Parathyroid adenoma (tissue), 2 donors: ENCODE measurements around the gene FBXO8.

Experiments
- H2AFZ ChIP-seq: fragments of 300-600 bp; sonication (generic); one replicate; pipeline ENCODE4 v1.7.0; 2017; ENCODE audit warnings: antibody characterized with exemption, mild to moderate bottlenecking
- H3K27ac ChIP-seq: fragments of 300-600 bp; sonication (generic); one replicate; pipeline ENCODE4 v1.7.0; 2017
- H3K27me3 ChIP-seq: fragments of 300-600 bp; sonication (generic); one replicate; pipeline ENCODE4 v1.7.0; 2017; ENCODE audit warnings: low read length; ENCODE audit not compliant: control insufficient read depth, insufficient read depth
- H3K36me3 ChIP-seq: fragments of 300-600 bp; sonication (generic); one replicate; pipeline ENCODE4 v1.7.0; 2017; ENCODE audit warnings: low read length; ENCODE audit not compliant: control insufficient read depth, insufficient read depth
- H3K4me1 ChIP-seq: fragments of 300-600 bp; sonication (generic); one replicate; pipeline ENCODE4 v1.7.0; 2017; ENCODE audit warnings: control low read depth
- H3K4me2 ChIP-seq: fragments of 300-600 bp; sonication (generic); one replicate; pipeline ENCODE4 v1.7.0; 2017; ENCODE audit warnings: low read length
- H3K4me3 ChIP-seq: fragments of 300-600 bp; sonication (generic); one replicate; pipeline ENCODE4 v1.7.0; 2017; ENCODE audit warnings: low read depth, low read length
- H3K79me2 ChIP-seq: fragments of 300-600 bp; sonication (generic); one replicate; pipeline ENCODE4 v1.7.0; 2017; ENCODE audit warnings: control low read depth
- H3K9ac ChIP-seq: fragments of 300-600 bp; sonication (generic); one replicate; pipeline ENCODE4 v1.7.0; 2017; ENCODE audit warnings: mild to moderate bottlenecking
- H3K9me3 ChIP-seq: fragments of 300-600 bp; sonication (generic); one replicate; pipeline ENCODE4 v1.7.0; 2017; ENCODE audit warnings: low read length; ENCODE audit not compliant: control insufficient read depth
- CTCF ChIP-seq: fragments of 300-600 bp; sonication (generic); IDR thresholded peaks from one replicate; pipeline ENCODE4 v1.7.0; 2017; ENCODE audit warnings: antibody characterized with exemption, mild to moderate bottlenecking
- donor health status: primary hyperparathyroidism.

Gene FBXO8

GRCh38 chr4:174281182-174281737, 2.2 kb downstream of the FBXO8 start:
- H3K27me3 ChIP-seq = no peaks in the 10 kb centered on the region
- H3K79me2 ChIP-seq = peaks cover 13% of the 10 kb centered on the region
- no peak overlapping the region for H3K9ac ChIP-seq
- TF ChIP-seq CTCF = no peak
- H3K9me3 ChIP-seq = no peaks in the 10 kb centered on the region
- no peak overlapping the region for H3K27ac ChIP-seq
- no peaks in the 10 kb centered on the region for H3K4me1 ChIP-seq
- H3K4me3 ChIP-seq = no peak overlapping the region
- no peaks in the 10 kb centered on the region for H3K36me3 ChIP-seq
- no peak overlapping the region for H3K4me2 ChIP-seq
- H2AFZ ChIP-seq = no peak overlapping the region

- no peak for TF ChIP-seq CTCF
- Histone ChIP-seq H3K9ac (no peak overlapping the region), H3K36me3 (no peaks in the 10 kb centered on the region), H2AFZ (no peak overlapping the region), H3K27ac (no peak overlapping the region), H3K27me3 (no peaks in the 10 kb centered on the region), H3K4me1 (no peaks in the 10 kb centered on the region), H3K4me2 (no peak overlapping the region), H3K4me3 (no peak overlapping the region), H3K79me2 (peaks cover 13% of the 10 kb centered on the region), H3K9me3 (no peaks in the 10 kb centered on the region)
Measured at GRCh38 chr4:174279433-174280155, 3.9 kb downstream of the FBXO8 start.

GRCh38 chr4:174278467-174278866, 5.0 kb downstream of the FBXO8 start:
- Histone ChIP-seq H3K27ac (no peak overlapping the region), H3K4me3 (no peak overlapping the region), H2AFZ (no peak overlapping the region), H3K79me2 (peaks cover 10% of the 10 kb centered on the region), H3K9ac (no peak overlapping the region), H3K36me3 (no peaks in the 10 kb centered on the region), H3K9me3 (no peaks in the 10 kb centered on the region), H3K4me1 (no peaks in the 10 kb centered on the region), H3K4me2 (no peak overlapping the region), H3K27me3 (no peaks in the 10 kb centered on the region)
- TF ChIP-seq CTCF = no peak

- no peak for TF ChIP-seq CTCF
- Histone ChIP-seq H3K4me2 (no peak overlapping the region), H3K27ac (no peak overlapping the region), H3K9me3 (no peaks in the 10 kb centered on the region), H2AFZ (no peak overlapping the region), H3K36me3 (no peaks in the 10 kb centered on the region), H3K79me2 (peaks cover 12% of the 10 kb centered on the region), H3K27me3 (no peaks in the 10 kb centered on the region), H3K4me1 (no peaks in the 10 kb centered on the region), H3K4me3 (no peak overlapping the region), H3K9ac (no peak overlapping the region)
Measured at GRCh38 chr4:174277433-174277832, 6.0 kb downstream of the FBXO8 start.

- no peaks in the 10 kb centered on the region for H3K4me1 ChIP-seq
- H3K36me3 ChIP-seq = no peaks in the 10 kb centered on the region
- no peak overlapping the region for H3K4me2 ChIP-seq
- H3K27ac ChIP-seq = no peak overlapping the region
- no peaks in the 10 kb centered on the region for H3K9me3 ChIP-seq
- no peaks in the 10 kb centered on the region for H3K27me3 ChIP-seq
- TF ChIP-seq CTCF = no peak
- H3K79me2 ChIP-seq = peaks cover 7% of the 10 kb centered on the region
- H3K4me3 ChIP-seq = no peak overlapping the region
- H2AFZ ChIP-seq = no peak overlapping the region
- no peak overlapping the region for H3K9ac ChIP-seq
Measured at GRCh38 chr4:174275101-174275500, 8.4 kb downstream of the FBXO8 start.
